OCI-LY1 (cell line): ENCODE data around the gene PRKAR2B.

Experiments
- EZH2 ChIP-seq: fragments of 200-600 bp; sonication (generic), shearing (Covaris generic); IDR thresholded peaks from 2 replicates; pipeline ENCODE4 v1.8.0; 2017; ENCODE audit warnings: borderline replicate concordance, mixed run types, mild to moderate bottlenecking, antibody characterized with exemption, low read length, moderate library complexity, mixed read lengths
- TF ChIP-seq, protein P1 (sequence below): fragments of 200-600 bp; sonication (generic), shearing (Covaris generic); IDR thresholded peaks from 2 replicates; pipeline ENCODE4 v1.5.1; 2017; ENCODE audit warnings: mild to moderate bottlenecking, antibody characterized with exemption, low read length, moderate library complexity, mixed read lengths

DNA sequence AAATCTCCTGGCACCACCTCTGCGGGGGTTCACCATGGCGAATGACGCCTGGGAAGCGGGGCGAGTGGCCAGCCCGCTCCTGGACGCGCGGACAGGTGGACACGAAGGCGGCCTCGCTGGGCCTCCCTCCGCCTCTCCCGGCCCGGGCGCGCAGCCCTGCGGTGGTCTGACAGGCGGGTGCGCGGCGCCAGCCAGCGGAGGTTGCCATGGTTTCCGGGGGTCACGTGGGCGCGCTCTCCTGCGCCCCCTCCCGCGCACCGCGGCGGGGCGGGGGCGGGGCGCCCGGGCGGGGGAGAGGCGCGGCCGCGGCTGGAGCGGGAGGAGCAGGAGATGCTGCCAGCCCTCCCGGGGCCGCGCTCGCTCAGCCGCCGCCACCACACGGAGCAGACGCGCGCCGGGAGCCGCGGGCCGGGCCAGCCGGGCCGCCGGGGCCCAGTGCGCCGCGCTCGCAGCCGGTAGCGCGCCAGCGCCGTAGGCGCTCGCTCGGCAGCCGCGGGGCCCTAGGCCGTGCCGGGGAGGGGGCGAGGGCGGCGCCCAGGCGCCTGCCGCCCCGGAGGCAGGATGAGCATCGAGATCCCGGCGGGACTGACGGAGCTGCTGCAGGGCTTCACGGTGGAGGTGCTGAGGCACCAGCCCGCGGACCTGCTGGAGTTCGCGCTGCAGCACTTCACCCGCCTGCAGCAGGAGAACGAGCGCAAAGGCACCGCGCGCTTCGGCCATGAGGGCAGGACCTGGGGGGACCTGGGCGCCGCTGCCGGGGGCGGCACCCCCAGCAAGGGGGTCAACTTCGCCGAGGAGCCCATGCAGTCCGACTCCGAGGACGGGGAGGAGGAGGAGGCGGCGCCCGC lies at the start of gene PRKAR2B:
- TF ChIP-seq, protein P1, sequence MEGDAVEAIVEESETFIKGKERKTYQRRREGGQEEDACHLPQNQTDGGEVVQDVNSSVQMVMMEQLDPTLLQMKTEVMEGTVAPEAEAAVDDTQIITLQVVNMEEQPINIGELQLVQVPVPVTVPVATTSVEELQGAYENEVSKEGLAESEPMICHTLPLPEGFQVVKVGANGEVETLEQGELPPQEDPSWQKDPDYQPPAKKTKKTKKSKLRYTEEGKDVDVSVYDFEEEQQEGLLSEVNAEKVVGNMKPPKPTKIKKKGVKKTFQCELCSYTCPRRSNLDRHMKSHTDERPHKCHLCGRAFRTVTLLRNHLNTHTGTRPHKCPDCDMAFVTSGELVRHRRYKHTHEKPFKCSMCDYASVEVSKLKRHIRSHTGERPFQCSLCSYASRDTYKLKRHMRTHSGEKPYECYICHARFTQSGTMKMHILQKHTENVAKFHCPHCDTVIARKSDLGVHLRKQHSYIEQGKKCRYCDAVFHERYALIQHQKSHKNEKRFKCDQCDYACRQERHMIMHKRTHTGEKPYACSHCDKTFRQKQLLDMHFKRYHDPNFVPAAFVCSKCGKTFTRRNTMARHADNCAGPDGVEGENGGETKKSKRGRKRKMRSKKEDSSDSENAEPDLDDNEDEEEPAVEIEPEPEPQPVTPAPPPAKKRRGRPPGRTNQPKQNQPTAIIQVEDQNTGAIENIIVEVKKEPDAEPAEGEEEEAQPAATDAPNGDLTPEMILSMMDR: no peak
- no peak for TF ChIP-seq EZH2
